ENCODE data around the gene DPH7. TPM values are rescaled to one million over a fixed set of nuclear protein-coding genes. Genes with fewer than 3 reads are reported as not detected.

The DPH7 gene
- polyA plus RNA-seq, 2 of the 4 experiments (the other 2 are of a cell fraction), result 26.7 to 35.2 TPM

- ChIA-PET POLR2A (no interaction called here), CTCF (interaction anchor here (0.6 to 1.6 kb wide), 3 partner anchors 12 to 128 kb away, joined by 3 to 4 read pairs (median 3); no protein-coding TSS in a partner anchor)
- TF ChIP-seq FOSB (CRISPR knock-in tag; IDR thresholded peaks at IDR 0.05) (no peak), MAFK (IDR thresholded peaks at IDR 0.05; ENCODE audit: partially characterized antibody) (no peak)
- Histone ChIP-seq H3K27ac (no peak overlapping the region), H3K4me1 (peaks cover 11% of the 10 kb centered on the region), H3K4me2 (no peak overlapping the region), H3K4me3 (no peak overlapping the region), H3K9me3 (no peaks in the 10 kb centered on the region)
- 81% methylated on average over 16 of the region's 23 CpGs for WGBS (ENCODE audit: missing lambda C conversion rate)
- FAIRE-seq, result no peak
- ATAC-seq, result no peak
- DNase-seq (ENCODE audit: low read depth in 1 of 2, low spot score in 1 of 2), result no peak
These were observed 30.8 kb downstream of the DPH7 start for GRCh38 chr9:137547687-137548543.

DNA sequence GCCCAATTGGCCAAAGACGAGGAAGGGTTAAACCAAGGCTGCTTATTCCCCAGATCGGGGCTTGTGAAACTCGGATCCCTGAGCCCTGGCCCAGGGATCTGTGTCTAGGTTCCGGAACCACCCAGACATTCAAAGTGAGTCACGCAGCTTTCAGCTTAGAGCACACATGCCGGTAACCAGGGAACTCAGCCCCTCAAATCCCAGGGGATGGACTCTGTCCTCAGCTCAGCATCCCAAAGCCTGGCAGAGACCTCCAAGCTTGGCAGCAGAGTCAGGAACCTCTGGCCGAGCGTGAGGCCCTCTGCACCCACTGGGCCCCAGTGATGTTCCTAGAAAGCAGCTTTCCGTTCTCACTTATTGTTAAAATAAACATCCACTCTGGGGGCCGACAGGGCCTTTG lies 33.6 kb downstream of the DPH7 start:
- CTCF ChIA-PET, result interaction anchor here (0.6 to 2.2 kb wide), 7 partner anchors 10 to 258 kb away, joined by 3 to 16 read pairs (median 4); no protein-coding TSS in a partner anchor
- Histone ChIP-seq H3K4me3 (no peak overlapping the region), H3K4me1 (peaks cover 5% of the 10 kb centered on the region), H3K27ac (no peak overlapping the region), H3K9me3 (no peaks in the 10 kb centered on the region), H3K4me2 (no peak overlapping the region)
- WGBS (ENCODE audit: missing lambda C conversion rate), result 67% methylated on average over 10 of the region's 10 CpGs
- TF ChIP-seq HMGXB4 (CRISPR knock-in tag; IDR thresholded peaks at IDR 0.05; ENCODE audit: borderline replicate concordance) (no peak), TP53 (CRISPR knock-in tag; IDR thresholded peaks at IDR 0.05) (no peak), BHLHE40 (IDR thresholded peaks at IDR 0.05; ENCODE audit: low read depth, low read length) (no peak), RCOR1 (IDR thresholded peaks at IDR 0.05; ENCODE audit: low read depth, low read length) (no peak), KDM1A (IDR thresholded peaks at IDR 0.05; ENCODE audit: low read depth) (no peak), ESRRA (IDR thresholded peaks at IDR 0.05; ENCODE audit: borderline replicate concordance, low read length) (no peak), ZC3H11A (IDR thresholded peaks at IDR 0.05) (no peak), ZFP36 (IDR thresholded peaks at IDR 0.05; ENCODE audit: borderline replicate concordance, partially characterized antibody) (no peak), FOXS1 (CRISPR knock-in tag; IDR thresholded peaks at IDR 0.05) (no peak), HDAC2 (IDR thresholded peaks at IDR 0.05) (no peak), SMC3 (IDR thresholded peaks at IDR 0.05) (no peak), HOXA7 (CRISPR knock-in tag; IDR thresholded peaks at IDR 0.05) (no peak), NFE2L2 (conservative IDR thresholded peaks at IDR 0.05; ENCODE audit: low read length) (no peak), NPAS2 (CRISPR knock-in tag; IDR thresholded peaks at IDR 0.05; ENCODE audit: borderline replicate concordance) (no peak), HEYL (CRISPR knock-in tag; IDR thresholded peaks at IDR 0.05) (no peak), ZNF302 (CRISPR knock-in tag; IDR thresholded peaks at IDR 0.05) (no peak), JUNB (IDR thresholded peaks at IDR 0.05) (no peak)
- TF ChIP-seq, protein P1, sequence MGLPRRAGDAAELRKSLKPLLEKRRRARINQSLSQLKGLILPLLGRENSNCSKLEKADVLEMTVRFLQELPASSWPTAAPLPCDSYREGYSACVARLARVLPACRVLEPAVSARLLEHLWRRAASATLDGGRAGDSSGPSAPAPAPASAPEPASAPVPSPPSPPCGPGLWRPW (IDR thresholded peaks at IDR 0.05), result no peak
- TF ChIP-seq, protein P2, sequence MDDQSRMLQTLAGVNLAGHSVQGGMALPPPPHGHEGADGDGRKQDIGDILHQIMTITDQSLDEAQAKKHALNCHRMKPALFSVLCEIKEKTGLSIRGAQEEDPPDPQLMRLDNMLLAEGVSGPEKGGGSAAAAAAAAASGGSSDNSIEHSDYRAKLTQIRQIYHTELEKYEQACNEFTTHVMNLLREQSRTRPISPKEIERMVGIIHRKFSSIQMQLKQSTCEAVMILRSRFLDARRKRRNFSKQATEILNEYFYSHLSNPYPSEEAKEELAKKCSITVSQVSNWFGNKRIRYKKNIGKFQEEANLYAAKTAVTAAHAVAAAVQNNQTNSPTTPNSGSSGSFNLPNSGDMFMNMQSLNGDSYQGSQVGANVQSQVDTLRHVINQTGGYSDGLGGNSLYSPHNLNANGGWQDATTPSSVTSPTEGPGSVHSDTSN (IDR thresholded peaks at IDR 0.05), result no peak
- TF ChIP-seq, protein P3, sequence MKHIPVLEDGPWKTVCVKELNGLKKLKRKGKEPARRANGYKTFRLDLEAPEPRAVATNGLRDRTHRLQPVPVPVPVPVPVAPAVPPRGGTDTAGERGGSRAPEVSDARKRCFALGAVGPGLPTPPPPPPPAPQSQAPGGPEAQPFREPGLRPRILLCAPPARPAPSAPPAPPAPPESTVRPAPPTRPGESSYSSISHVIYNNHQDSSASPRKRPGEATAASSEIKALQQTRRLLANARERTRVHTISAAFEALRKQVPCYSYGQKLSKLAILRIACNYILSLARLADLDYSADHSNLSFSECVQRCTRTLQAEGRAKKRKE (CRISPR knock-in tag; IDR thresholded peaks at IDR 0.05; ENCODE audit: low read depth), result no peak
- FAIRE-seq (no peak), DNase-seq (ENCODE audit: low read depth in 1 of 2, low spot score in 1 of 2) (no peak), ATAC-seq (no peak)
- POLR2A ChIA-PET, result no interaction called here

All from A549 (cell line).